Parathyroid adenoma (tissue), 2 donors: Measurements from ENCODE around the gene HOXA13.
A peak's percentile ranks its signal among the peaks of the same experiment; 100 is the strongest.

Experiments used
- H2AFZ ChIP-seq: fragments of 300-600 bp; sonication (generic); one replicate; pipeline ENCODE4 v1.7.0; 2017; ENCODE audit warnings: antibody characterized with exemption, mild to moderate bottlenecking
- H3K27ac ChIP-seq: fragments of 300-600 bp; sonication (generic); one replicate; pipeline ENCODE4 v1.7.0; 2017
- H3K27me3 ChIP-seq: fragments of 300-600 bp; sonication (generic); one replicate; pipeline ENCODE4 v1.7.0; 2017; ENCODE audit warnings: low read length; ENCODE audit not compliant: control insufficient read depth, insufficient read depth
- H3K36me3 ChIP-seq: fragments of 300-600 bp; sonication (generic); one replicate; pipeline ENCODE4 v1.7.0; 2017; ENCODE audit warnings: low read length; ENCODE audit not compliant: control insufficient read depth, insufficient read depth
- H3K4me1 ChIP-seq: fragments of 300-600 bp; sonication (generic); one replicate; pipeline ENCODE4 v1.7.0; 2017; ENCODE audit warnings: control low read depth
- H3K4me2 ChIP-seq: fragments of 300-600 bp; sonication (generic); one replicate; pipeline ENCODE4 v1.7.0; 2017; ENCODE audit warnings: low read length
- H3K4me3 ChIP-seq: fragments of 300-600 bp; sonication (generic); one replicate; pipeline ENCODE4 v1.7.0; 2017; ENCODE audit warnings: low read depth, low read length
- H3K79me2 ChIP-seq: fragments of 300-600 bp; sonication (generic); one replicate; pipeline ENCODE4 v1.7.0; 2017; ENCODE audit warnings: control low read depth
- H3K9ac ChIP-seq: fragments of 300-600 bp; sonication (generic); one replicate; pipeline ENCODE4 v1.7.0; 2017; ENCODE audit warnings: mild to moderate bottlenecking
- H3K9me3 ChIP-seq: fragments of 300-600 bp; sonication (generic); one replicate; pipeline ENCODE4 v1.7.0; 2017; ENCODE audit warnings: low read length; ENCODE audit not compliant: control insufficient read depth
- TF ChIP-seq, protein P1 (sequence below): fragments of 300-600 bp; sonication (generic); IDR thresholded peaks from one replicate; pipeline ENCODE4 v1.7.0; 2017; ENCODE audit warnings: antibody characterized with exemption, mild to moderate bottlenecking
- donor health status: primary hyperparathyroidism.

Gene HOXA13

DNA sequence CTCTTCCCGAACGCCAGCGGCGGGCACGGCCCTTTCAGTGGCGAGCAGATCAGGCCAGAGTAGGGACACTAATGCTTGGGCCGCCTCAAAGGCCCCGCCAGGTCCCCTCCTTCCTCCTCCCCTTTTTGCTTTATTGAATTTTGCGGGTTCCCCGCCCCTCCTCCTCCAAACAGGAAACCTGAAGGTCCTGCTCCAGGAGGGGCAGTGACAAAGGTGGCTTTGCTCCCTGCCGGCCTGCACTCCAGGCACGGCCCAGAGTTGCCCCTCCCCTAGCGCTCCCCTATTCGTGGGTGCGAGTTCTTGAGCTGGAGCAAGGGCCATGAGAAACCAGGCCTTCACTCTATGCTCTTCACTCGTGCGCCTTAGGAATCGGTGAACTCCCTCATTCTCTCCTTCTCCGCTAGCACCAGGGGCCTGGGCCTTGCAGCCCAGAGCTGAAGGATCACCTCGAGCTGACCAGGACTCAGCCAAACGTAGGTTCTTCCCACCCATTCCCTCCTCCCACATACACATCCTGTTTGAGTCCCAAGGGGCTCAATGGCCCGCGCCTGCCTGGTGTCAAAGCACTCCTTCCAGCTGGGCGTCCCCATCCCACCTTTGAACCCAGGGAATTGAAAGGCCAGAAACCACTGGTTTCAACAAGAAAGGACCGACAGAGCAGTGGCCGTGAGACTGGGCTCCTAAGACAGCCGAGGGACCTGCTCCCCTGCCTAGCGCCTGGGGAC, 51.7 kb downstream of the HOXA13 start:
- H3K4me3 ChIP-seq: no peak overlapping the region
- H3K79me2 ChIP-seq: no peaks in the 10 kb centered on the region
- no peak overlapping the region for H2AFZ ChIP-seq
- H3K27ac ChIP-seq: no peak overlapping the region
- no peak overlapping the region for H3K9ac ChIP-seq
- TF ChIP-seq, protein P1, sequence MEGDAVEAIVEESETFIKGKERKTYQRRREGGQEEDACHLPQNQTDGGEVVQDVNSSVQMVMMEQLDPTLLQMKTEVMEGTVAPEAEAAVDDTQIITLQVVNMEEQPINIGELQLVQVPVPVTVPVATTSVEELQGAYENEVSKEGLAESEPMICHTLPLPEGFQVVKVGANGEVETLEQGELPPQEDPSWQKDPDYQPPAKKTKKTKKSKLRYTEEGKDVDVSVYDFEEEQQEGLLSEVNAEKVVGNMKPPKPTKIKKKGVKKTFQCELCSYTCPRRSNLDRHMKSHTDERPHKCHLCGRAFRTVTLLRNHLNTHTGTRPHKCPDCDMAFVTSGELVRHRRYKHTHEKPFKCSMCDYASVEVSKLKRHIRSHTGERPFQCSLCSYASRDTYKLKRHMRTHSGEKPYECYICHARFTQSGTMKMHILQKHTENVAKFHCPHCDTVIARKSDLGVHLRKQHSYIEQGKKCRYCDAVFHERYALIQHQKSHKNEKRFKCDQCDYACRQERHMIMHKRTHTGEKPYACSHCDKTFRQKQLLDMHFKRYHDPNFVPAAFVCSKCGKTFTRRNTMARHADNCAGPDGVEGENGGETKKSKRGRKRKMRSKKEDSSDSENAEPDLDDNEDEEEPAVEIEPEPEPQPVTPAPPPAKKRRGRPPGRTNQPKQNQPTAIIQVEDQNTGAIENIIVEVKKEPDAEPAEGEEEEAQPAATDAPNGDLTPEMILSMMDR: no peak
- no peak overlapping the region for H3K4me2 ChIP-seq
- H3K9me3 ChIP-seq: no peaks in the 10 kb centered on the region
- no peaks in the 10 kb centered on the region for H3K36me3 ChIP-seq
- H3K4me1 ChIP-seq: no peaks in the 10 kb centered on the region
- no peaks in the 10 kb centered on the region for H3K27me3 ChIP-seq

DNA sequence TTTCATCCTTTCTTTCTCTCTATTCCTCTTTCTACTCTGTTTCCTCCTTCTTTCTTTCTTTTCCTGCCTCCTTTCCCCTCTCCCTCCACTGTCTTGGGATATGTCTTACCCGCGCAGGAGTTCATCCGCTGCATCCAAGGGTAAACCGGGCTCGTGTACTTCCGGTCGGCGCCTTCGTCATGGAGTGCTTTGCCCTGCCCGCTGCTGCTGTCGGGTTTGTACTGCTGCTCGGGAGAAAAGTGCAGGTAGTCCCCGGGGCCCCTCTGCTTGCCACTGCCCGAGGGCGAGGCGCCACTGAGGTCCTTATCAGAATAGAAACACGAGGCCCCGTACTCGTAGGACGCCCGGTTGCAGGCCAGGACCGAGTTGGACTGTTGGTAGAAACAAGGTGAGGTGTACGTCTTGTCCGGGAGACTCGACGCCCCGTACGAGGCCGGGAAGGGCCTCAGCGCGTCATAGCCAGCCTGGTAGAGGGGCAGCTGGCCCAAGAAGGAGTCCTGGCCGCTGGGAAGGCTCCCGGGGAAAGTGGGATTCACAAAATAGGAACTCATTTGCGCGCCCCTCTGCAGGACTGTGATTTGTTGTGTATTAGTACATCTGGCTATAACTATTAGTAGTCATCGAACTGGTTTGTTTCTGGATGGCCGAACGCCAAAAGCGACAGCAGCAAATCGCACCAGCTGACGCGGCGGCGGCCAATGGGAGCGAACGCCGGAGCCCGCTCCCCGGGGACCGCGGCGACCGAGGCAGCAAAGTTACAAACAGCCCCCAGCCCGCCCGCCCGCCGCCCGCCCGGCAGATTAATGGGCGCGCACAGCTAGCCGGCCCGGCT, 52.5 kb downstream of the HOXA13 start, which contains the start of gene HOXA6:
TSS of gene HOXA6 (minus strand) at position 576 of the 832 bp plus-strand sequence. CDS start at position 551, 25 bp downstream.
- Histone ChIP-seq H3K4me2 (peak within 1 kb of the TSS; percentile 24), H3K27ac (no peak within 1 kb of the TSS), H2AFZ (no peak within 1 kb of the TSS), H3K9me3 (no peaks in the 10 kb centered on the region), H3K9ac (no peak within 1 kb of the TSS), H3K4me1 (no peaks in the 10 kb centered on the region), H3K27me3 (no peaks in the 10 kb centered on the region), H3K36me3 (no peaks in the 10 kb centered on the region), H3K4me3 (no peak within 1 kb of the TSS), H3K79me2 (no peaks in the 10 kb centered on the region)
- TF ChIP-seq, protein P1: no peak

DNA sequence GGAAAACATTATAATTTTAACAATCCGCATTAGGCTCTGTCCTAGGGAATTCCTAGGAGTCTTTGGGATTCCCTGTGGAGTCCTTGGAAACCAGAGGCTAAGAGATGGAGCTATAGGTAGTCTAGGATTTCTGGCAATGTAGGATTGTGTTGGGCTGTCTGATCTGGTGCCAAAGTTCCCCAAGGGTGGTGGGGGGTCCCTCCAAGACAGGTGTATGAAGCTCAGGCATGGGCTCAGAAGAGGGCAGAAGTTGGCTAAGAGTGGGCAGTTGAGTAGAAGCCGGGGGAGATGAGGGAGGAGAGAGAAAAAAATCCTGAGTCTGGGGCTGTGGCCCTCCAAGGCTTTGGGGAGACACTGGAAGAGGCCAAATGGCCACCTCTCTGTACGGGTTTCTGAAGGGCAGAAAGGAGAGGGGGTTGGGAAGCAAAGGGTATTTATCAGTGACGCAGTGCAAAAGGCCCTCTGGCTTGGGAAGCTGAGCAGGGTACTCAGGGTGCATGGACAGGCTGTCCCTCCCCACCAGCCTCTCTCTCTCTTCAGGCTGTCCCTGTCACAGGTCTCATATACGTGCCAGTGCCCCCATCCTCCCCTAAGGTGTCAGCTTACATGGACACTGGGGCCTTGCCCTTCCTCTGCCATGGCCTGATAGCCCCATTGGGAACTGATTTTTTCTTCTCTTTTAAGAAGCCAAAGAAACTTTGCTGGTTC, 53.2 kb downstream of the HOXA13 start:
- no peaks in the 10 kb centered on the region for H3K9me3 ChIP-seq
- H2AFZ ChIP-seq: no peak overlapping the region
- H3K27ac ChIP-seq: no peak overlapping the region
- no peak overlapping the region for H3K4me3 ChIP-seq
- no peak overlapping the region for H3K9ac ChIP-seq
- TF ChIP-seq, protein P1: no peak
- H3K27me3 ChIP-seq: no peaks in the 10 kb centered on the region
- H3K79me2 ChIP-seq: no peaks in the 10 kb centered on the region
- no peaks in the 10 kb centered on the region for H3K4me1 ChIP-seq
- no peaks in the 10 kb centered on the region for H3K36me3 ChIP-seq
- H3K4me2 ChIP-seq: no peak overlapping the region

DNA sequence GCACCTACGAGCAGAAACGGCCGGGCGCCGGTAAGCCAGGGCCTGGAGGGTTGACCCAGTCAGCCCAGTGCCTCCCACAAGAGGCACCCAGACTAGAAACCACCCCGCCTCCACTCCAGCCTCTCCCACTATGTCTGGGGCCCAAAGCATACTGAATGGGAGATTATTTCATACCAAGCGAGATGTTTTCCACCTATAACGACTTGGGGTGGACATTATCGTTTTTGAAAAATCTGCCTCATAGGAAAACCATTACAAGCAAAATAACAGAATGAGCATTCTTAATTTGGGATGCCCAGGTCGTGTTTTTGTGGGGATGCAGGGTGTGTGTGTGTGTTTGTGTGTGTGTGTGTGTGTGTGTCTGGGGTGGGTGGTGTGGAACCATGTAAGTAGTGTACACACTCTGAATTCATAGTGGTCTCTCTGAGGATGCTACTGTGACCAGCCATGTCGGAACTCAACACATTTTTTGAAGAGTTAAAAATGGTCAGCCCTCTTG, 53.9 kb downstream of the HOXA13 start:
- TF ChIP-seq, protein P1: no peak
- Histone ChIP-seq H3K4me1 (no peaks in the 10 kb centered on the region), H3K27me3 (no peaks in the 10 kb centered on the region), H3K9me3 (no peaks in the 10 kb centered on the region), H2AFZ (no peak overlapping the region), H3K36me3 (no peaks in the 10 kb centered on the region), H3K9ac (no peak overlapping the region), H3K27ac (no peak overlapping the region), H3K4me3 (no peak overlapping the region), H3K79me2 (no peaks in the 10 kb centered on the region), H3K4me2 (no peak overlapping the region)
